Neural progenitor cell (in vitro differentiated cells): ENCODE measurements around the gene VPS35. TPM values are rescaled to one million over a fixed set of nuclear protein-coding genes. Genes with fewer than 3 reads are reported as not detected.

Experiments
- DNase-seq: peaks from one replicate; pipeline ENCODE4 v3.0.0-alpha.2; 2016; ENCODE audit warnings: low spot score
- H2AFZ ChIP-seq: fragments of 200-600 bp; sonication (generic); replicated peaks from 2 replicates; pipeline ENCODE4 v1.6.1; 2016; ENCODE audit warnings: antibody characterized with exemption
- H3F3A ChIP-seq: fragments of 200-600 bp; sonication (generic); 2 replicates; pipeline ENCODE4 v1.6.1; 2016; ENCODE audit warnings: antibody characterized with exemption, low read depth
- H3K27ac ChIP-seq: fragments of 200-600 bp; sonication (generic); 2 replicates; pipeline ENCODE4 v1.5.1; 2016; ENCODE audit warnings: mild to moderate bottlenecking
- H3K27me3 ChIP-seq: fragments of 200-600 bp; sonication (generic); 2 replicates; pipeline ENCODE4 v1.6.1; 2016; ENCODE audit warnings: mild to moderate bottlenecking, moderate library complexity
- H3K36me3 ChIP-seq: fragments of 200-600 bp; sonication (generic); 2 replicates; pipeline ENCODE4 v1.5.1; 2016
- H3K4me1 ChIP-seq: fragments of 200-600 bp; sonication (generic); 2 replicates; pipeline ENCODE4 v1.6.1; 2016; ENCODE audit warnings: mixed run types
- H3K4me2 ChIP-seq: fragments of 200-600 bp; sonication (generic); 2 replicates; pipeline ENCODE4 v1.6.1; 2016
- H3K4me3 ChIP-seq: fragments of 200-600 bp; sonication (generic); 2 replicates; pipeline ENCODE4 v1.5.1; 2016
- H3K79me2 ChIP-seq: fragments of 200-600 bp; sonication (generic); 2 replicates; pipeline ENCODE4 v1.6.1; 2016; ENCODE audit warnings: low read depth
- H3K9ac ChIP-seq: fragments of 200-600 bp; sonication (generic); 2 replicates; pipeline ENCODE4 v1.6.1; 2016
- H3K9me3 ChIP-seq: fragments of 200-600 bp; sonication (generic); 2 replicates; pipeline ENCODE4 v1.5.1; 2016; ENCODE audit warnings: low read depth
- H4K20me1 ChIP-seq: fragments of 200-600 bp; sonication (generic); 2 replicates; pipeline ENCODE4 v1.6.1; 2016; ENCODE audit warnings: low read depth
- H3K27ac Mint-ChIP-seq: 3 replicates; pipeline ENCODE4 v1.8.0; 2021; ENCODE audit warnings: mixed read lengths
- H3K27me3 Mint-ChIP-seq: 2 replicates; pipeline ENCODE4 v1.8.0; 2022; ENCODE audit warnings: low read depth, mild to moderate bottlenecking, inconsistent platforms, moderate library complexity, mixed read lengths; ENCODE audit not compliant: insufficient read depth
- H3K36me3 Mint-ChIP-seq: 3 replicates; pipeline ENCODE4 v1.8.0; 2021; ENCODE audit warnings: mixed read lengths
- H3K4me1 Mint-ChIP-seq: 3 replicates; pipeline ENCODE4 v1.8.0; 2021; ENCODE audit warnings: mixed read lengths
- H3K4me3 Mint-ChIP-seq: 3 replicates; pipeline ENCODE4 v1.8.0; 2021; ENCODE audit warnings: mild to moderate bottlenecking, moderate library complexity, mixed read lengths
- H3K9me3 Mint-ChIP-seq: 3 replicates; pipeline ENCODE4 v1.8.0; 2020; ENCODE audit warnings: mixed read lengths
- EZH2 ChIP-seq: fragments of 200-600 bp; sonication (generic); IDR thresholded peaks from 2 replicates; pipeline ENCODE4 v1.6.1; 2017; ENCODE audit warnings: antibody characterized with exemption, mild to moderate bottlenecking, moderate library complexity
- EZH2phosphoT487 ChIP-seq: fragments of 200-600 bp; sonication (generic); IDR thresholded peaks from 2 replicates; pipeline ENCODE4 v1.6.1; 2017; ENCODE audit warnings: antibody characterized with exemption
- total RNA-seq: library from RNA; depleted of rRNA; stranded (reverse); fragments of >200 nt; gene quantifications from 2 replicates; pipeline ENCODE4 v1.2.3, GENCODE V29; 2015; ENCODE audit warnings: low replicate concordance
- TF ChIP-seq, protein P1 (sequence below): fragments of 200-600 bp; sonication (generic); IDR thresholded peaks from 2 replicates; pipeline ENCODE4 v1.5.1; 2017; ENCODE audit warnings: antibody characterized with exemption, mild to moderate bottlenecking

VPS35 gene
- total RNA-seq, 1 donor from 2014 or later = 115 TPM

DNA sequence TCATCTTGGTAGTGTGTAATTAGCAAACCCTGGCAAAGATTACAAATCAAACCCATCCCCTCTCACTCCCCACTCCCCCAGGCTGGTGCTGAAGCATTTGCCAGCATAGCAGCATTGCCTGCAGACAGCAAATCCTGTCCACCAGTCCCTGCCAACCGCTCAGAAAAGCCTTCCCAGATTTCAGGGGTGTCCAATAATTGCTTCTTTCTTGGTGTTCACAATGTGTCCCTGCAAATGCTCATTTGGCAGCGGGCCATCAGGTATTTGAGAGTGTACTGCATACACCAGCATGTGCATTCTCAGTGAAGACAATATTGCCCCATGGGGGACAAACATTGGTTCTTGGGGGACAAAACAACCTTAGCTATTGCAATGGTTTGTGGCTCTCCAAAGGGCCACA is 28.7 kb upstream of the VPS35 start:
- H3K36me3 Mint-ChIP-seq = no peaks in the 10 kb centered on the region
- Histone ChIP-seq H3K36me3 (no peaks in the 10 kb centered on the region), H3K9me3 (no peaks in the 10 kb centered on the region), H3K4me1 (no peaks in the 10 kb centered on the region), H3K27me3 (no peaks in the 10 kb centered on the region), H2AFZ (no peak overlapping the region), H3F3A (no peaks in the 10 kb centered on the region), H3K79me2 (no peaks in the 10 kb centered on the region), H3K4me3 (no peak overlapping the region), H3K4me2 (no peak overlapping the region), H3K27ac (no peak overlapping the region), H4K20me1 (no peaks in the 10 kb centered on the region), H3K9ac (no peak overlapping the region)
- no peak for TF ChIP-seq EZH2
- TF ChIP-seq EZH2phosphoT487 = no peak
- TF ChIP-seq, protein P1, sequence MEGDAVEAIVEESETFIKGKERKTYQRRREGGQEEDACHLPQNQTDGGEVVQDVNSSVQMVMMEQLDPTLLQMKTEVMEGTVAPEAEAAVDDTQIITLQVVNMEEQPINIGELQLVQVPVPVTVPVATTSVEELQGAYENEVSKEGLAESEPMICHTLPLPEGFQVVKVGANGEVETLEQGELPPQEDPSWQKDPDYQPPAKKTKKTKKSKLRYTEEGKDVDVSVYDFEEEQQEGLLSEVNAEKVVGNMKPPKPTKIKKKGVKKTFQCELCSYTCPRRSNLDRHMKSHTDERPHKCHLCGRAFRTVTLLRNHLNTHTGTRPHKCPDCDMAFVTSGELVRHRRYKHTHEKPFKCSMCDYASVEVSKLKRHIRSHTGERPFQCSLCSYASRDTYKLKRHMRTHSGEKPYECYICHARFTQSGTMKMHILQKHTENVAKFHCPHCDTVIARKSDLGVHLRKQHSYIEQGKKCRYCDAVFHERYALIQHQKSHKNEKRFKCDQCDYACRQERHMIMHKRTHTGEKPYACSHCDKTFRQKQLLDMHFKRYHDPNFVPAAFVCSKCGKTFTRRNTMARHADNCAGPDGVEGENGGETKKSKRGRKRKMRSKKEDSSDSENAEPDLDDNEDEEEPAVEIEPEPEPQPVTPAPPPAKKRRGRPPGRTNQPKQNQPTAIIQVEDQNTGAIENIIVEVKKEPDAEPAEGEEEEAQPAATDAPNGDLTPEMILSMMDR = no peak
- no peak overlapping the region for H3K4me3 Mint-ChIP-seq
- H3K27me3 Mint-ChIP-seq = peaks cover 2% of the 10 kb centered on the region
- H3K27ac Mint-ChIP-seq = no peak overlapping the region
- H3K9me3 Mint-ChIP-seq = no peaks in the 10 kb centered on the region
- H3K4me1 Mint-ChIP-seq = no peaks in the 10 kb centered on the region
- no peak for DNase-seq

DNA sequence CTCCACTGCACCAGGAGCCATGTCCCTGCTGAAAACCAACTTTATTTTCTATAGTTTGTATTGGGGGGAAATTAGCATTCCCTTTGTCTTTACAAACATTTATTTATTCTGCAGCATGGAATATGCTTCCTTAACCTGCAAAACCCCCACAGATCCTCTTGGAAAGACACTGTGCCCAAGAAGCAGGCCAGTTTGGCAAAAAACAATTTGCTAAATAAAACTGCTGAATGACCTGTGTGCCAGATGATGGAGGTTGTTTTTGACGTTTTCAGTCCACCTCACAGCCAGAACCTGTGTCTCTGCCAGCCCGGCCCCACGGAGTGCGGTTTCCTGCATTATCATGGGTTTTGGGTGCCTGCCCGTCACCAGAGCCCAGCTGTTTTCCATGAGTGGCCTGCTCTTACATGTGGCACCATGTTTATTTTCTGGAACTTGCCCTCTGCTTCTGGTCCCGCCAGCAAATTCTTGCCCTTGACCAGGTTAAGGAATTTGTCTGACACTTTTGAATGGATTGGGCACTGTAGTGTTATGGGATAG is 26.9 kb upstream of the VPS35 start:
- Histone ChIP-seq H4K20me1 (no peaks in the 10 kb centered on the region), H3K36me3 (no peaks in the 10 kb centered on the region), H3K9ac (no peak overlapping the region), H3K27me3 (no peaks in the 10 kb centered on the region), H3F3A (no peaks in the 10 kb centered on the region), H3K9me3 (no peaks in the 10 kb centered on the region), H3K4me1 (no peaks in the 10 kb centered on the region), H3K4me3 (no peak overlapping the region), H3K4me2 (no peak overlapping the region), H3K79me2 (no peaks in the 10 kb centered on the region), H3K27ac (no peak overlapping the region), H2AFZ (no peak overlapping the region)
- no peaks in the 10 kb centered on the region for H3K9me3 Mint-ChIP-seq
- H3K4me3 Mint-ChIP-seq = no peak overlapping the region
- H3K4me1 Mint-ChIP-seq = no peaks in the 10 kb centered on the region
- H3K36me3 Mint-ChIP-seq = no peaks in the 10 kb centered on the region
- peaks cover 2% of the 10 kb centered on the region for H3K27me3 Mint-ChIP-seq
- no peak overlapping the region for H3K27ac Mint-ChIP-seq
- TF ChIP-seq EZH2 (no peak), EZH2phosphoT487 (no peak)
- TF ChIP-seq, protein P1 = no peak
- no peak for DNase-seq

DNA sequence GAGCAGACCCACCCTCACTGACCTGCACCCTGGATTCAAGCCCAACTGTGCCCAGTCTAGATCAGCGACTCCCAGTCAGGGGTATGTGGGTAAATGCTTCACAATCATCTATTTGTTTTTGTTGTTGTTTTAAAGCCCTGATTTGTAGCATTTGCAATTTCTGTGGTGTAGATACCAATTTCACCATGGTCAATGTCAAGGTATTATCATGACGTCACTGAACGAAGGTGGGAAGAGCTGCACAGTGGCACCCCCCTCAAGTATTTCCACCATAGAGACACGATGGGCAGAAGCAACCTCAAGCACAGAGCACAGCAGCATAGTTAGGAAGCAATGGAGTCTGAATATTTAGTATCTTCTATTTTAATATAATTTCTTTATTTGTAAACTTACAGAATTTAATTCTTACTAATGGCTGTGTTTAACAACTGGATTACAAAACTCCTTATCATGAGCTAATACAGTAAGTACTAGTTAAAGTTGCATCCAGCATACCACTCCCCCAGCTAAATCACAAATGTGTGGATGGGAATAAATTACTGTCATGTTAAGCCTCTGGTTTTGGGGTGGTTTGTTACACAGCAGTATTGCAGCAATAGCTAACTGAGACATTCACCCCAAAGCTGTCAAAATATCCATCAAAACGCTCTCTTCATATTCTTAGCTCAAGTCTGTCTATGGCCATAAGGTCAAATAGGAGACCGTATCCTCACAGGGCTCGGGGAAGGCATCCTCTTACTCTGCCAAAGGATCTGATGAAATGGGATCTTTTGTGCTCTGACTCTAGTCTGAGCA is 26.0 kb upstream of the VPS35 start:
- Mint-ChIP-seq H3K4me1 (no peaks in the 10 kb centered on the region), H3K27me3 (peaks cover 2% of the 10 kb centered on the region), H3K9me3 (no peaks in the 10 kb centered on the region), H3K4me3 (no peak overlapping the region), H3K36me3 (no peaks in the 10 kb centered on the region), H3K27ac (no peak overlapping the region)
- H4K20me1 ChIP-seq = no peaks in the 10 kb centered on the region
- no peaks in the 10 kb centered on the region for H3K36me3 ChIP-seq
- H3K27ac ChIP-seq = no peak overlapping the region
- no peaks in the 10 kb centered on the region for H3K27me3 ChIP-seq
- no peaks in the 10 kb centered on the region for H3K4me1 ChIP-seq
- H3K4me2 ChIP-seq = no peak overlapping the region
- no peak overlapping the region for H2AFZ ChIP-seq
- no peak for DNase-seq
- no peaks in the 10 kb centered on the region for H3F3A ChIP-seq
- no peak for TF ChIP-seq EZH2phosphoT487
- H3K79me2 ChIP-seq = no peaks in the 10 kb centered on the region
- H3K9me3 ChIP-seq = no peaks in the 10 kb centered on the region
- no peak overlapping the region for H3K4me3 ChIP-seq
- no peak overlapping the region for H3K9ac ChIP-seq

DNA sequence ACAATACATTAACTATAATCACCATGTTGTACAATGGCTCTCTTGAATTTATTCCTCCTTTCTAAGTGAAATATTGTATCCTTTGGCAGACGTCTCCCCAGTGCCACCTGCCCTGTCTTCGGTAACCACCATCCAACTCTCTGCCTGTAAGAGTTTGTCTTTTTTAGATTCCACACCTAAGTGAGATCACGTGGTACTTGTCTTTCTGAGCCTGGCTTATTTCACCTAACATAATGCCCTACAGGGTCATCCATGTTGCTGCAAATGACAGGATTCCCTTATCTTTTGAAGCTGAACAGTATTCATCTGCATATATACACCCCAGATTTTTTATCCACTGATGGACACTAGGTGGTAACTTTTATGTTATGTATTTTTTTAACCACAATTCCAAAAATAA is 24.7 kb upstream of the VPS35 start:
- Mint-ChIP-seq H3K9me3 (no peaks in the 10 kb centered on the region), H3K27ac (no peak overlapping the region), H3K36me3 (no peaks in the 10 kb centered on the region), H3K27me3 (peaks cover 2% of the 10 kb centered on the region), H3K4me3 (no peak overlapping the region), H3K4me1 (no peaks in the 10 kb centered on the region)
- H3K9ac ChIP-seq = no peak overlapping the region
- no peak overlapping the region for H3K4me3 ChIP-seq
- no peaks in the 10 kb centered on the region for H3K79me2 ChIP-seq
- no peaks in the 10 kb centered on the region for H3K9me3 ChIP-seq
- no peak overlapping the region for H2AFZ ChIP-seq
- no peaks in the 10 kb centered on the region for H3K4me1 ChIP-seq
- no peaks in the 10 kb centered on the region for H3K36me3 ChIP-seq
- H4K20me1 ChIP-seq = no peaks in the 10 kb centered on the region
- no peak for DNase-seq
- H3F3A ChIP-seq = no peaks in the 10 kb centered on the region
- no peaks in the 10 kb centered on the region for H3K27me3 ChIP-seq
- no peak overlapping the region for H3K27ac ChIP-seq
- no peak for TF ChIP-seq EZH2phosphoT487
- TF ChIP-seq, protein P1 = no peak
- TF ChIP-seq EZH2 = no peak
- no peak overlapping the region for H3K4me2 ChIP-seq
